HEK293 (cell line): ENCODE measurements around the gene DPY19L1.

Source experiments
- CTCF ChIA-PET: fragments of 350-600 bp; formaldehyde crosslinking; extraction: SDS; loops from one replicate; lab custom pipeline; 2021; ENCODE audit warnings: antibody characterized with exemption; lab: Yijun Ruan, JAX
- POLR2A ChIA-PET: fragments of 300-600 bp; formaldehyde crosslinking; extraction: SDS; loops from one replicate; lab custom pipeline; 2020; ENCODE audit warnings: antibody characterized with exemption, inconsistent platforms; lab: Yijun Ruan, JAX
- H3K27ac ChIP-seq: fragments of 200-500 bp; sonication (Bioruptor generic); 2 replicates; pipeline ENCODE4 v1.5.1; 2014; ENCODE audit warnings: low read depth, low read length, control low read depth, inconsistent platforms; ENCODE audit errors: extremely low read depth
- H3K36me3 ChIP-seq, 2 experiments: fragments of 200-500 bp in 1 of 2; sonication (Bioruptor generic) in 1 of 2; 1 replicate in 1 of 2; 2 replicates in 1 of 2; pipeline ENCODE4 v1.5.1; 2014 to 2017; ENCODE audit warnings: inconsistent platforms in 2 of 2, low read length in 2 of 2; ENCODE audit not compliant: control insufficient read depth in 2 of 2, insufficient read depth in 1 of 2
- H3K4me1 ChIP-seq: fragments of 200-500 bp; sonication (Bioruptor generic); 2 replicates; pipeline ENCODE4 v1.5.1; 2014; ENCODE audit warnings: mild to moderate bottlenecking, low read length, inconsistent platforms; ENCODE audit not compliant: control insufficient read depth, insufficient read depth
- H3K4me3 ChIP-seq: 2 replicates; pipeline ENCODE4 v1.5.1; 2011; ENCODE audit warnings: low read depth, mild to moderate bottlenecking, control low read depth, low read length, moderate library complexity
- H3K9me3 ChIP-seq: fragments of 200-500 bp; sonication (Bioruptor generic); 2 replicates; pipeline ENCODE4 v1.5.1; 2014; ENCODE audit warnings: low read depth, low read length, inconsistent platforms; ENCODE audit not compliant: control insufficient read depth, insufficient read depth
- BCL11A ChIP-seq: fragments of 450-650 bp; formaldehyde crosslinking; IDR thresholded peaks from 2 replicates; pipeline ENCODE4 v1.5.1; 2016; ENCODE audit warnings: low read depth, missing biosample characterization, missing genetic modification characterization
- HOXD13 ChIP-seq: sonication (generic); formaldehyde crosslinking; IDR thresholded peaks from 2 replicates; pipeline ENCODE4 v1.8.0; 2022; ENCODE audit warnings: missing genetic modification reagents, borderline replicate concordance
- ZBTB20 ChIP-seq: fragments of 450-650 bp; formaldehyde crosslinking; IDR thresholded peaks from 2 replicates; pipeline ENCODE4 v1.5.1; 2016; ENCODE audit warnings: missing biosample characterization, missing genetic modification characterization
- ZFP3 ChIP-seq: fragments of 450-650 bp; formaldehyde crosslinking; IDR thresholded peaks from 2 replicates; pipeline ENCODE4 v1.5.1; 2016; ENCODE audit warnings: low read depth, missing biosample characterization, missing genetic modification characterization
- ZNF140 ChIP-seq: fragments of 450-650 bp; formaldehyde crosslinking; IDR thresholded peaks from 2 replicates; pipeline ENCODE4 v1.5.1; 2016; ENCODE audit warnings: missing biosample characterization, missing genetic modification characterization
- ZNF155 ChIP-seq: fragments of 450-650 bp; formaldehyde crosslinking; IDR thresholded peaks from 2 replicates; pipeline ENCODE4 v1.5.1; 2016; ENCODE audit warnings: missing biosample characterization, missing genetic modification characterization
- ZNF221 ChIP-seq: fragments of 450-650 bp; formaldehyde crosslinking; IDR thresholded peaks from 2 replicates; pipeline ENCODE4 v1.5.1; 2017; ENCODE audit warnings: missing biosample characterization, missing genetic modification characterization, borderline replicate concordance
- ZNF335 ChIP-seq: fragments of 450-650 bp; formaldehyde crosslinking; conservative IDR thresholded peaks from 2 replicates; pipeline ENCODE4 v1.5.1; 2016; ENCODE audit warnings: missing biosample characterization, missing genetic modification characterization
- ZNF341 ChIP-seq: fragments of 450-650 bp; formaldehyde crosslinking; IDR thresholded peaks from 2 replicates; pipeline ENCODE4; 2016; ENCODE audit warnings: low read depth, missing biosample characterization, missing genetic modification characterization
- ZNF423 ChIP-seq: fragments of 450-650 bp; formaldehyde crosslinking; IDR thresholded peaks from 2 replicates; pipeline ENCODE4 v1.5.1; 2016; ENCODE audit warnings: missing biosample characterization, missing genetic modification characterization
- ZNF433 ChIP-seq: fragments of 450-650 bp; formaldehyde crosslinking; IDR thresholded peaks from 2 replicates; pipeline ENCODE4 v1.5.1; 2016; ENCODE audit warnings: missing biosample characterization, missing genetic modification characterization, low read depth
- ZNF514 ChIP-seq: fragments of 450-650 bp; formaldehyde crosslinking; IDR thresholded peaks from 2 replicates; pipeline ENCODE4 v1.5.1; 2016; ENCODE audit warnings: missing biosample characterization, missing genetic modification characterization
- ZNF571 ChIP-seq: fragments of 450-650 bp; formaldehyde crosslinking; IDR thresholded peaks from 2 replicates; pipeline ENCODE4 v1.5.0; 2017; ENCODE audit warnings: missing biosample characterization, missing genetic modification characterization
- ZNF660 ChIP-seq: fragments of 450-650 bp; IDR thresholded peaks from 2 replicates; pipeline ENCODE4 v1.5.1; 2018; ENCODE audit warnings: missing biosample characterization, mild to moderate bottlenecking, missing genetic modification characterization
- TF ChIP-seq, protein P1 (sequence below): fragments of 450-650 bp; formaldehyde crosslinking; IDR thresholded peaks from 2 replicates; pipeline ENCODE4 v1.5.1; 2016; ENCODE audit warnings: missing biosample characterization, missing genetic modification characterization
- TF ChIP-seq, protein P2 (sequence below): fragments of 450-650 bp; formaldehyde crosslinking; IDR thresholded peaks from 2 replicates; pipeline ENCODE4 v1.5.1; 2017; ENCODE audit warnings: missing biosample characterization, missing genetic modification characterization
- TF ChIP-seq, protein P3 (sequence below): fragments of 450-650 bp; formaldehyde crosslinking; IDR thresholded peaks from 2 replicates; pipeline ENCODE4 v1.5.1; 2016; ENCODE audit warnings: missing biosample characterization, missing genetic modification characterization
- TF ChIP-seq, protein P4 (sequence below): fragments of 450-650 bp; formaldehyde crosslinking; IDR thresholded peaks from 2 replicates; pipeline ENCODE4 v1.5.1; 2016; ENCODE audit warnings: missing biosample characterization, missing genetic modification characterization

DPY19L1 gene

DNA sequence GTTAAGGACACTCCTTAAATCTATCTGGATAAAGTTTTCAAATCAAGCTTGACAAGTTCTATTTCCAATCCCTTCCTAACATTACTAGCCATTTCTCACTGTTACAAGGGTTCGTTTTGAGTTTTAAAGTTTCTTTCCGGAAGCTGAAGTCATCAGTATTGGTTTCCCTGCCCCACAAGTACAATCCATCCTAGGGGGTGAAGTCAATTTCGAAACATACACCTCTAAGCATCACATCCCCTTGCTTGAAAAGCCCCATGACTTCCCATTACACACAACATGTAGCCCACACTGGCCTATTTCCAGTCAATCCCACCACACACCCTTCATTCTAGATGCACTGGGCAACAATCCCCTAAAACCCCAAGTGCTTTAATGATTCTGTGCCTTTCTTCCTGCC, 13.0 kb downstream of the DPY19L1 start:
- POLR2A ChIA-PET, result no interaction called here
- no peak for TF ChIP-seq ZNF423 (tag by site-specific recombination)
- Histone ChIP-seq H3K27ac (no peak overlapping the region), H3K36me3 (no peaks in the 10 kb centered on the region), H3K4me1 (peaks cover 18% of the 10 kb centered on the region), H3K4me3 (no peak overlapping the region), H3K9me3 (no peaks in the 10 kb centered on the region)
- CTCF ChIA-PET, result no interaction called here

DNA sequence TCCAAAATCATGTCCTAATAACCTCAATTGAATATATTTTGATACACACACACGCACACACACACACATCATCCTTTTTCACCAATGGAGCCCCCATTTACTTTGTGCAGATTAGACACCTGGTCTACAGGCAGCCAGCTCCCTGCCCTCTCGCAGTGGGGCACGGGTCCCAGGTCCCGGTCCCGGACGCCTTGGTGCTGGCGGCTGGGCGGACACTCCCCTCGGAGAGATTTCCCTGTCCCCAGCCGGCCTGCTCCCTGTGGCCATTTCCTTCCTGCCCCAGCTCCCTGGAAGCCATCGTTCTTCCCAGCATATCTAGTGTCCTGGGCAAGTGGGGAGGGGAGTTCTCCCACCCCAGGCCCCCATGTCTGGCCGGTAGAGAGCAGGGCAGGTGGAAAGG, 14.6 kb downstream of the DPY19L1 start:
- H3K4me3 ChIP-seq, result no peak overlapping the region
- POLR2A ChIA-PET, result no interaction called here
- no peaks in the 10 kb centered on the region for H3K9me3 ChIP-seq
- peaks cover 15% of the 10 kb centered on the region for H3K4me1 ChIP-seq
- no peaks in the 10 kb centered on the region for H3K36me3 ChIP-seq
- TF ChIP-seq ZNF433, result no peak
- no peak for TF ChIP-seq ZNF660 (tag by site-specific recombination)
- no peak for TF ChIP-seq BCL11A (tag by site-specific recombination)
- TF ChIP-seq ZNF514, result no peak
- TF ChIP-seq ZNF571, result no peak
- TF ChIP-seq, protein P1, sequence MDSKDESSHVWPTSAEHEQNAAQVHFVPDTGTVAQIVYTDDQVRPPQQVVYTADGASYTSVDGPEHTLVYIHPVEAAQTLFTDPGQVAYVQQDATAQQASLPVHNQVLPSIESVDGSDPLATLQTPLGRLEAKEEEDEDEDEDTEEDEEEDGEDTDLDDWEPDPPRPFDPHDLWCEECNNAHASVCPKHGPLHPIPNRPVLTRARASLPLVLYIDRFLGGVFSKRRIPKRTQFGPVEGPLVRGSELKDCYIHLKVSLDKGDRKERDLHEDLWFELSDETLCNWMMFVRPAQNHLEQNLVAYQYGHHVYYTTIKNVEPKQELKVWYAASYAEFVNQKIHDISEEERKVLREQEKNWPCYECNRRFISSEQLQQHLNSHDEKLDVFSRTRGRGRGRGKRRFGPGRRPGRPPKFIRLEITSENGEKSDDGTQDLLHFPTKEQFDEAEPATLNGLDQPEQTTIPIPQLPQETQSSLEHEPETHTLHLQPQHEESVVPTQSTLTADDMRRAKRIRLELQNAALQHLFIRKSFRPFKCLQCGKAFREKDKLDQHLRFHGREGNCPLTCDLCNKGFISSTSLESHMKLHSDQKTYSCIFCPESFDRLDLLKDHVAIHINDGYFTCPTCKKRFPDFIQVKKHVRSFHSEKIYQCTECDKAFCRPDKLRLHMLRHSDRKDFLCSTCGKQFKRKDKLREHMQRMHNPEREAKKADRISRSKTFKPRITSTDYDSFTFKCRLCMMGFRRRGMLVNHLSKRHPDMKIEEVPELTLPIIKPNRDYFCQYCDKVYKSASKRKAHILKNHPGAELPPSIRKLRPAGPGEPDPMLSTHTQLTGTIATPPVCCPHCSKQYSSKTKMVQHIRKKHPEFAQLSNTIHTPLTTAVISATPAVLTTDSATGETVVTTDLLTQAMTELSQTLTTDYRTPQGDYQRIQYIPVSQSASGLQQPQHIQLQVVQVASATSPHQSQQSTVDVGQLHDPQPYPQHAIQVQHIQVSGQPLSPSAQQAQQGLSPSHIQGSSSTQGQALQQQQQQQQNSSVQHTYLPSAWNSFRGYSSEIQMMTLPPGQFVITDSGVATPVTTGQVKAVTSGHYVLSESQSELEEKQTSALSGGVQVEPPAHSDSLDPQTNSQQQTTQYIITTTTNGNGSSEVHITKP (tag by site-specific recombination), result no peak
- TF ChIP-seq, protein P2, sequence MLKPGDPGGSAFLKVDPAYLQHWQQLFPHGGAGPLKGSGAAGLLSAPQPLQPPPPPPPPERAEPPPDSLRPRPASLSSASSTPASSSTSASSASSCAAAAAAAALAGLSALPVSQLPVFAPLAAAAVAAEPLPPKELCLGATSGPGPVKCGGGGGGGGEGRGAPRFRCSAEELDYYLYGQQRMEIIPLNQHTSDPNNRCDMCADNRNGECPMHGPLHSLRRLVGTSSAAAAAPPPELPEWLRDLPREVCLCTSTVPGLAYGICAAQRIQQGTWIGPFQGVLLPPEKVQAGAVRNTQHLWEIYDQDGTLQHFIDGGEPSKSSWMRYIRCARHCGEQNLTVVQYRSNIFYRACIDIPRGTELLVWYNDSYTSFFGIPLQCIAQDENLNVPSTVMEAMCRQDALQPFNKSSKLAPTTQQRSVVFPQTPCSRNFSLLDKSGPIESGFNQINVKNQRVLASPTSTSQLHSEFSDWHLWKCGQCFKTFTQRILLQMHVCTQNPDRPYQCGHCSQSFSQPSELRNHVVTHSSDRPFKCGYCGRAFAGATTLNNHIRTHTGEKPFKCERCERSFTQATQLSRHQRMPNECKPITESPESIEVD, result no peak
- no peak for TF ChIP-seq ZNF335 (tag by site-specific recombination)
- no peak for TF ChIP-seq ZBTB20 (tag by site-specific recombination)
- no peak for TF ChIP-seq HOXD13 (CRISPR knock-in tag)
- TF ChIP-seq ZNF140 (tag by site-specific recombination), result no peak
- TF ChIP-seq ZFP3 (tag by site-specific recombination), result no peak
- no peak for TF ChIP-seq ZNF341 (tag by site-specific recombination)
- no peak for TF ChIP-seq ZNF221 (tag by site-specific recombination)
- TF ChIP-seq, protein P3, sequence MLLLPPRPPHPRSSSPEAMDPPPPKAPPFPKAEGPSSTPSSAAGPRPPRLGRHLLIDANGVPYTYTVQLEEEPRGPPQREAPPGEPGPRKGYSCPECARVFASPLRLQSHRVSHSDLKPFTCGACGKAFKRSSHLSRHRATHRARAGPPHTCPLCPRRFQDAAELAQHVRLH, result no peak
- TF ChIP-seq, protein P4, sequence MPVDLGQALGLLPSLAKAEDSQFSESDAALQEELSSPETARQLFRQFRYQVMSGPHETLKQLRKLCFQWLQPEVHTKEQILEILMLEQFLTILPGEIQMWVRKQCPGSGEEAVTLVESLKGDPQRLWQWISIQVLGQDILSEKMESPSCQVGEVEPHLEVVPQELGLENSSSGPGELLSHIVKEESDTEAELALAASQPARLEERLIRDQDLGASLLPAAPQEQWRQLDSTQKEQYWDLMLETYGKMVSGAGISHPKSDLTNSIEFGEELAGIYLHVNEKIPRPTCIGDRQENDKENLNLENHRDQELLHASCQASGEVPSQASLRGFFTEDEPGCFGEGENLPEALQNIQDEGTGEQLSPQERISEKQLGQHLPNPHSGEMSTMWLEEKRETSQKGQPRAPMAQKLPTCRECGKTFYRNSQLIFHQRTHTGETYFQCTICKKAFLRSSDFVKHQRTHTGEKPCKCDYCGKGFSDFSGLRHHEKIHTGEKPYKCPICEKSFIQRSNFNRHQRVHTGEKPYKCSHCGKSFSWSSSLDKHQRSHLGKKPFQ (tag by site-specific recombination), result no peak
- no peak for TF ChIP-seq ZNF155 (tag by site-specific recombination)
- no peak overlapping the region for H3K27ac ChIP-seq
- CTCF ChIA-PET, result no interaction called here
